ENCODE data around the gene TTC9B.
A peak's percentile ranks its signal among the peaks of the same experiment; 100 is the strongest.

Gene TTC9B

DNA sequence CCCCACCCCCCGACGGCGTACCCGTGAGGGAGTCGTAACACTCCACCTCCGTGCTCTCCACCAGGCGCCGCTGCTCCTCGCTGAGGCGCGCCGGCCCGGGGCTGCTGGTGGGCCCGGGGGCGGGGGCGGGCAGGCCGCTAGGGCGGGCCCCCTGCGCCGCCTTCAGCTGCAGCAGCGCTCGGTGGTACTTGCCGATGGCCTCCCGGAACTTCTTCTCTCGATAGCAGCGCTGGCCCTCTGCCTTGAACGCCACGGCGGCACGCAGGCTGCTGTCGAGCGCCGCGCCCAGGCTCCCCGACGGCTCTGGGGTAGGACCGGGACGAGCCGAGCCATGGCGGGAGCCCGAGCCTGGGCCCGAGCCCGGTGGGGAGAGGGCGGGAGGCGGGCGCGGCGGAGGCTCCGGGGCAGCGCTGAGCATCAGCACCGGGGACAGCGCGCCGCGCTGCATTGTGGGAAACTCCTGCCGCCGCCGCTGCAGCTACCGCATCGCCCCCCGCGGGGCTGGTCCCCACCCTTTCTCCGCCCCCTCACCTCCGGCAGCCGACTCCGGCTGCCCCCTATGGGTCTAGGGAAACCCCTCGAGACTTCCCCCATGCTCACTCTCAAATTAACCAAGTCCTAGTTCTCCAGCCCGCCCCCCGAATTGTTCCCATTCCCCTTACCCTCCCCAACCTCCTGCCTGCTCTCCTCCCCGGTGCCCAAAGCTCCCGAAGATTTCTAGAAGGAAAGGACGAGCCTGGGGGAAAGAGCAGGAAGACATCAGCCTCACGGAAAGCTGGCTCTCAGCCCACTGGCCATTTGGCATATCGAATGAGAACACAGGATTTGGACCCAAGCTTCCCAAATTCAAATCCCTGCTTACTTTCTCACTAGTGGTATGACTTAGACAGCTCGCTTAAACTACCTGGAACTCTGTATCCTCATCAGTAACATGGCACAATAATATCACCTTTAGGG, at the start of gene TTC9B:
Gene TTC9B, minus strand, starts transcription at position 451 of the 957 bp plus-strand sequence. Its CDS starts 3 bp downstream, at position 448.
- peak in 1 of 2 donors; percentile 17 for DNase-seq (ENCODE audit: low read depth in 1 of 2, low spot score in 1 of 2)

DNA sequence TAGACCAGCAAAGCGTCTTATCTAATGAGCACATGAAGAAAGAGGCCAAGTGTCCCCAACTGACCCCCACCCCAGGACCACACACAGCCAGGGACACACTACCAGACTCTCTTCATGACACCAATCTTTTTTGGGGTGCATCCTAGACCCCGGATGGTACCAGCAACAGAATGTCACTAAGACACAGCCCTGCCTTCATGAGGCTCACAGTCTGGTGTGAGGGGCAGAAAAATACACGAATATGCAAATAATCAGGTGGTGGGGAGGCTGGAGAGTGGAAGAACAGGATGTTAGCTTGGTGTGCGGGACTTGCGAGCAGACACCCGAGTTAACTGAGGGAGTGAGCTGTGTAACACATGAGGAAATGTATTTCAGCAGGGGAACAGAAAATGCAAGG, 49.4 kb upstream of the TTC9B start:
- DNase-seq (ENCODE audit: low read depth in 1 of 2, low spot score in 1 of 2), result no peak

DNA sequence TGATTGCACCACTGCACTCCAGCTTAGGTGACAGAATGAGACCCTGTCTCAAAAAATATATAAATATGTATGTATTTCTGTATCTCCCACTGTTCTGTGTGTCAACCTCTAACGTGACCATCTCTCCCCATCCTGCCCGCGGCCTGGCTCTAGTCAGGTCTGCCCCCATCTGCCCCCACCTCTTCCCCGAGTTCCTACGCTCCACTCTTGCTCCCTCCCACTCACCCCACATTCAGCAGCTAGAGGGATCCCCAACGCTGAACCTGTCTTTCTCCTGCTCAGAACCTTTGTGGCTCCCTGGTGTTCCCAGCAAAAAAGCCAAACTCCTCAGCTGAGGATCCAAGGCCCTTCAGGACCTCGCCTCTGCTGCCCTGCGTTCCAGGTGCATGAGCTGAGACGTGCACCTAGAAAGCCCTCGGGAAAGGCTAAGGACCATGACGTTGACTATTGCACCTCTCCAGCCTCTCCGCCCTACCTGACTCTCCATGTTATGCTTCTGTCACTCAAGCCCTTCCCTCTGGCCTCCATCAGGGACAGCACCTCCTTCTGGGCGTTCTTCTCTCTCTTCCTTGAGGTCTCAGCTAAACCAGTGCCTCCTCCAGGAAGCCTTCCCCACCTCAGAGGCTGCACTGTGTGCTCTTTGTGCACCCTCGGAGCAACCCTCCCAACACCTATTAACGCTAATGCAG, 48.9 kb upstream of the TTC9B start:
- no peak for DNase-seq (ENCODE audit: low read depth in 1 of 2, low spot score in 1 of 2)

DNA sequence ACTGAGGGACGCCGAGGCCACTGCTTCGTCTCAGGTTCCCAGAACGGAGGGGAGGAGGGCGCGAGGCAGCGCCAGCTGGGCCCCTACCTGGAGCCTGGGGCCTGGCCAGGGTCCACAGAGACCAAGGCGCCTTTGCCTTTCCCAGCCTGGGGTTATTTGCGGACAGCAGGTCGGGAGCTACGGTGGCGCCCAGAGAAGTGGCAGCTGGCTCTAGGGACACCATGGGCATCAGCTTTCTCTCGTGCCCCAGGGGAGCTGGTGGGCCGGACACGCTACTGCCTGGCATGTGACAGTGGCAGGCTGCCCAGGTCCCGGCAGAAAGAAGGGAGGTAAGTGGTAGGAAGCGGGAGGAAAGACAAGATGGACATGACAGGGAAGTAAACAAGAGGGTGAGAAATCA, 47.9 kb upstream of the TTC9B start:
- DNase-seq (ENCODE audit: low read depth in 1 of 2, low spot score in 1 of 2), result no peak

DNA sequence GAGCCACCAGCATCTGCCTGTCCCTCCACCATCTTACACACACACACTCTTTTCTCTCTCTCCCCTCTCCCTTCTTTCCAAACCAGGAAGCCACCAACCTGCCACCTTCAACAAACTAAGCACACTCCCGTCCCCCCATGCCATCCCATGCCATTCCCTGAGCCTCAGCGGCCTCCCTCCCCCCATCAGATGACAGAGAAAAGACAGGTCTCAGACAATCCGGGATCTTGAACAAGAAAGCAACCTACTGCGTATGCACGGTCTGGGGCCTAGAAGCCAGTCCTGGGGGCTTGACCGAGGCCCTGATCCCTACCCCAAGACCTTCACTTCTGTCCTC, 47.5 kb upstream of the TTC9B start:
- DNase-seq (ENCODE audit: low read depth in 1 of 2, low spot score in 1 of 2), result no peak

DNA sequence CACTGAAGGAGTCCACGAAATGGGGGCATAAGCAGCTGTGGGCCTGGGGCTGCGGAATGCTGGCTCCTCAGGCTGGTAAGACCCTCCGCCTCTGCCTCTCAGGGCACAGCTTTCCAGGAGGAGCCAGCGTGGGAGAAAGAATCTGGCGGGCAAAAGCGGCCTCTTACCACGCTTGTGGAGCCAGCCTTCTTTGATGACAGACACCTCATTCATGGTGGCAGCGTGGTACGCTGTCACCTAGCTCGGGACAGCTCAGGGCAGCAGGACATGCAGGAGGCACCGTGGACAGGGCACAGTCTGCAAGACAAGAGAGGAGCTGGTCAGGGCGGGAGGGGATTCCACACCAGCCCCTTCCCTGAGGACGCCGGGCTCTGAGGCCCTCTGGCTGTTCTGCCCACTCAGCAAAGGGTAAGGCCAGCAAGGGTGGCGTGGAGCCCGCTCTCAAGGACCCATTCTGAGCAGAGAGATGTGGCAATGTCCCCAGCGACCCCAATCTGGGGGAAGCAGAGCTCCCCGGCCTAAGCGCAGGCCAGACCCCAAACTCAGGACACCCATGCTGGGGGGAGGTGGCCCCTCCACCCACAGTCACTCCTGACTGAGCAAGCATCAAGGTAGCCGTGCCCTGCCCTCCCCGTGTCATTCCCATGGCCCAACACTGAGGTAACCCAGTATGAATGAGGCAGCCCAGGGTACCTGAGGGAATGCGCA, 47.0 kb upstream of the TTC9B start:
- DNase-seq (ENCODE audit: low read depth in 1 of 2, low spot score in 1 of 2), result no peak

DNA sequence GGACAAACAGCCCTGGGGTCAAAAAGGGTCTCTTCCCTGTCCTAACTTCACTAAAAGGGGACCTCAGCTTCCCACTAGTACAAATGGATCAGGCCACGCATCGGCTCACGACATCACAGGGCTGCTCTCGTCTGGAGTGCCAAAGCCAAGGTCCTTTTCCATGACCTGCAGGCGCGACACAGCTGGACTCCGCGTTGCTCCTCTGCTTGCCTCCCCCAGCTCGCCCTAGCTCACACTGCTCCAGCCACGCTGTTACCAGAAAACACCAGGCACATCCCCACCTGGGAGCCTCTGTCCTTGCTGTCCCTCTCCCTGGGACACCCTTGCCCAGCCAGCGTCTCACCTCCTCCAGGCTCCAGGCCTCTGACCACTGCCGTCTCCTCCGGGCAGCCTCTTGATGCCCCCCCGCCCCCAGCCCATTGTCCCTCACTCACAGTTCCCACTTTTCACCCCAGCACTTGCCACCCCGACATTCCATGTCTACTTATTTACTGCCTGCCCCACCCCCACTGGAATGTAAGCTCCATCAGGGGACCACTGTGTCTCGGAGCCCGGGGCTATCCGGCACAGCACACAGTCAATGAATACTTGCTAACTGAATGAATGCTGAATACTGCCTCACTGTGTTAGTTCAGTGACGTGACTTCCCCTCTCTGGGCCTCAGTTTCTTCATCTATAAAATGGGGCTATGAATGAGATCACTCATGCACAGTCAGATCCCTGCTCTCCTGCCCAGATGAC, 46.3 kb upstream of the TTC9B start:
- no peak for DNase-seq (ENCODE audit: low read depth in 1 of 2, low spot score in 1 of 2)

DNA sequence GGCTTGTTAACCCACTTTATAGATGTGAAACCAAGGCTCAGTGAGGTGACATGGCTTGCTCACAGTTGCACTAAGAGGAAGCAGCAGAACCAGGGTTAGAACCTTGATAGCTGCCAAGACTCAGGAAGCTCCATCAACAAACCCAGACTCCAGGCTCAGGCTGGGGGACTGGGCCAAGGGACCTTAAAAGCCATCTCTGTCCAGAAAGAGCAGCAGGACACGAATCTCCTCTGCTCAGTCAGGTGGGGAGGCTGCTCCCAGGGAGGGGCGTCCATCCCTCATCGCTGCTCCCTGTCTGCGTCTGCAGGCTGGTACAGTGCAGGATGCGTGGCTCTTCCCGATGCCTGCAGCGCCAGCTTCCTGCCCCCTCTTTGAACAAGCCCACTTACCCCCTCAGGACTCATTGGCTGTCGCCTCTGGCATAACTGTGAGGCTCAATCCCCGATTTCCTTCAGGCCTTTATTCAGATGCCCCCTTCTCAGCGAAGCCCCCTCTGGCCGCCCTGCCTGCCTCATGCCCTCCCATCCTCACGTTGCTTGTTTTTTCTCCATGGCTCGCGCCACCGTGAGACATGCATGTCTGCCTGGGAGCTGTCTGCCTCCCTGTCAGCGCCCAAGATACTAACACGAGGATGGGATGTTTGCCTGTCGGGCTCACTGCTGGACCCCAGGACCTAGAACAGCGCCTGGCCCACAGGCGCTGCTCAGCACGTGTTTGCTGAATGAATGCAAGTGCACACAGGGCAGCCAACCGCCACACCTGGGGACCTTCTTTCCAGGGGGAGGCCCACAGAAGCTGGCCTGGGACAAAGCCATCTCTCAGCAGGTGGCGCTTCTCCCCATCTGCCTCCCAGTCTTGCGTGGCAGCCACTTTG, 45.5 kb upstream of the TTC9B start:
- no peak for DNase-seq (ENCODE audit: low read depth in 1 of 2, low spot score in 1 of 2)

DNA sequence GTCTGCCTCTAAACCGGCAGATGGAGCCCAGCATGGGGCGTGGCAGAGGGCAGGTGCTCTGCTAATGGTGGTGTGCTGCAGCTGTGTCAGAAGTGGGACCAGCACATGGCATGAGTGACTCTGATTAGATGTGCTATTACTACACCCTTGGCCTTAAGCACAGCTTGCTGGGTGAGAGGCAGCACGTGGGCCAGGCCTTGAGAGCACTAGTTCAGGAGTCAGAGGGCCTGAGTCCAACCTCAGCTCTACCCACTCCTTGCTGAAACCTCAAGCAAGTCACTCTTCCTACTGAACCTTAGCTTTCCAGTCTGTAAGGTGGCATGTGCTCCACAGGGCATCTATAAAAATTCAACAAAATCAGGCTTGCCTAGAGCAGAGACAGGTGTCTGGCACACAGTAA, 44.2 kb upstream of the TTC9B start:
- no peak for DNase-seq (ENCODE audit: low read depth in 1 of 2, low spot score in 1 of 2)

DNA sequence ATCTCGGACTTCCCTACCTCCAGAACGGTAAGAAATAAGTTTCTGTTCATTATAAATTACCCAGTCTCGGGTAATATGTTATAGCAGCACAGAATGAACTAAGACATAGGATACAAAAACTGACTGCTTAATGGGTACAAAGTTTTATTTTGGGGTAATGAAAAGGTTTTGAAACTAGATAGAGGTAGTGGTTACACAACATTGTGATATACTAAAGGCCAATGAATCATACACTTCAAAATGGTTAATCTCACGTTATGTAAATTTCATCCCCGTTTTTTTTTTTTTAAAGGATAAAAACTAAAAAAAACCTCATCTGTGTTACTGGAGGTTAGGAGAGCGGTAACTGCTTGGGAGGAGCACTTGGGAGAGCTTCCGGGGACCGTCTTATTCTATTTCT, 43.4 kb upstream of the TTC9B start:
- DNase-seq (ENCODE audit: low read depth in 1 of 2, low spot score in 1 of 2), result no peak

DNA sequence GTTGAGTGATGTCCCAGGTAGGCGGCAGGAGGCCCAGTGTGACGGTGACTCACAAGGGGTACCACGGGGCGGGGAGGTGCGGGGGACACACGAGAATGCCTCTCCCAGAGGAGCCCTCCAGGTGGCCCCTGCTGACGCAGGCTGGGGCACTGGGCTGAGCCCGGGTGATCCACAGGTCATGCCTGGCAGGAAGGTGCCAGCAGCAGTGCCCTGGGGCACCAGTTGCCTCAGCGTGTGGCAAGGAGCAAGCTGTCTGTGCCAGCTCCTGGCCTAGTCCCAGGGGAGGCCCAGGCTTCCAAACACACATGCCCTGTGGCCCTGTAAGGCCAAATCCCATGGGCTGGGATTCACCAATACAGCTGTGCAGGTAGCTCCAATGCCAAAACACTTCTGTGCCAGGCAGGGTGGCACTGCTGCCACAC, 38.9 kb upstream of the TTC9B start:
- DNase-seq (ENCODE audit: low read depth in 1 of 2, low spot score in 1 of 2), result no peak

DNA sequence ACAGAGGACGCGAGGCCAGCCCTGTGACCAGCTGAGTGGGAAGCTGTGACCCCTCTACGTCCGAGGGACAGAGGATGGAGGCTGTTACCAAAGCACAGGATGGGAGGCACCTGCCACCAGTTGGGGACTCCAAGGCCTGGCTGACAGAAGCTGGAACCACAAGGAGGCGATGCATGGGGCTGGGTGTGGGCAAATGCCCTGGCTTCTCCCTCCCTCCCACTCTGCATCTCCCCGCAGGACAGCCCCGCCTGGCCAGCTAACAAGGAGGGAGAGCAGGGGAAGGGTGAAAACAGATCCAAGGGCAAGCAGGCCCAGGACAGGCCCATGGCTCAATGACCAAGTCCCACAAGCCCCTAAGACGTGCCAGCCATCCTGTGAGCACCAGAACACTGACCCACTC, 38.3 kb upstream of the TTC9B start:
- DNase-seq (ENCODE audit: low read depth in 1 of 2, low spot score in 1 of 2), result no peak

DNA sequence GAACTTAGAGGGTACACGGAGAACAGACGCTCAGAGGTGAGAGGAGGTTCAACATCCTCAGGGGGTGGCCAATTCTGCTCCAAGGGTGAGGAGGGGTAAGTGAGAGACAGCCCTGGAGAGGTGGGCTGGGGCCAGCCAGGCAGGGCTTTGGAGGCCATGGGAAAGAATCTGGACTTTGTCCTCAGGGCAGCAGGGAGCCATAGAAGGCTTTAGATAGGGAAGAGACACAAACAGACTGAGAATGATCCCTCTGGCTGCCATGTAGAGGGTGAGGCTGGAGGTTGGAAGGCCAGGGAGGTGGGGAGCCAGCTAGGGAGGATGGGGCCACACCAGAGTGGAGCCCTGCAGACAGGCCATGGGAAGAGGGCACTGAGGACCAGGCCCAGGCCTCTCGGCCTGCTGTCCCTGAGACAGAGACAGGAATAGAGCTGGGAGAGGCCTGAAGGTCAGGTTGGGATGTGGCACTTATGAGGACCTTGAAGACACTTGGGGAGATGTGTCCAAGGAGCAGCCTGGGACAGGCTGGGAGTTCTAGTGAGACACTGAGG, 37.5 kb upstream of the TTC9B start:
- no peak for DNase-seq (ENCODE audit: low read depth in 1 of 2, low spot score in 1 of 2)

DNA sequence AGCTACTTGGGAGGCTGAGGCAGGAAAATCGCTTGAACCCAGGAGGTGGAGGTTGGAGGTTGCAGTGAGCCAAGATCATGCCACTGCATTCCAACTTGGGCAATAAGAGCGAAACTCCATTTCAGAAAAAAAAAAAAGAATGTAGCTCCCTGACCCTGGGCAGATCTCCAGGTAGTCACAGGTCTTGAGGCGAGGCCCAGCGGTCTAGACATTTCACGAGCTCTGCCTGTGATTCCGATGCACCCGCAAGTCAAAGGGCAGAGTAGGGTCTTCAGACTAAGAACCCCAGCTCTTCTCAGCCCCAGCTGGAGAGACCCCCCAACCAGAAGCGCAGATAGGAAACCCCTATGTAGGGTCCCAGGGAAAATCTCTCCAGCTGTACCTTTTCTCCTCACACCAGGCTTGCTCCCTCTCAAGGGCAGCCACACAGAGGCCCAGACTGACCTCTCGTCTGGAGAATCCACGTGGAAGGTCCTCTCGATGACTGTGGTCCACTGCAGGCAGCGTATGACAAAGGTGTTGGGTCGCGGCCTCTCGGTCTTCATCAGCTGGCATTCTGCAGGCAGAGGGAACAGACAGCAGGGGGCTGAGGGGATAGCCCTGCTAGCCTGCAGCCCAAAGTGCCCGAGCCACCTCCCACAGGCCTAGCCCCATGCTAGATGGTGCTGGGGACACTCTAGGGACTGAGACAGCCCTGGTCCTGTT, 36.7 kb upstream of the TTC9B start:
- DNase-seq (ENCODE audit: low read depth in 1 of 2, low spot score in 1 of 2), result no peak

DNA sequence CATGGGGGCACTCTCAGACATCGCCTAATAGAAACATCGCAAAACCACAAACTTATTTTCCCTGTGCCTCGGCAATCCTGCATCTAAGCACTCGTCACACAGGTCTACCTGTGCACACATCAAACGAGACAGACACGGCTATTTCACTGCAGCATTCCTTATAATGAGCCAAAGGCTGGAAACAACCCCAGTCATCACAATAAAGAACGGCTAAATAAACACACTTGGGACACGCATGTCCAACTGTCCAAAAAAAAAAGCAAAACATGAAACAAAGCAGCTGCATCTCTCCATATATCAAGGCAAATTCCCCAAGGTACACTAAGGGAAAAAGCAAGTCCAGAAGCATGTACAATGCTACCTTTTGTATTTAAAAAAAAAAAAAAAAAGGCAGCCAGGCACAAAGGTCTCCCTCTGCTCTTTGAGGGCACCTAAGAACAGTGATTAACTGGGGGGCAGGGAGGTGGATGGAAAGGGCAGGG, 35.5 kb upstream of the TTC9B start:
- no peak for DNase-seq (ENCODE audit: low read depth in 1 of 2, low spot score in 1 of 2)

DNA sequence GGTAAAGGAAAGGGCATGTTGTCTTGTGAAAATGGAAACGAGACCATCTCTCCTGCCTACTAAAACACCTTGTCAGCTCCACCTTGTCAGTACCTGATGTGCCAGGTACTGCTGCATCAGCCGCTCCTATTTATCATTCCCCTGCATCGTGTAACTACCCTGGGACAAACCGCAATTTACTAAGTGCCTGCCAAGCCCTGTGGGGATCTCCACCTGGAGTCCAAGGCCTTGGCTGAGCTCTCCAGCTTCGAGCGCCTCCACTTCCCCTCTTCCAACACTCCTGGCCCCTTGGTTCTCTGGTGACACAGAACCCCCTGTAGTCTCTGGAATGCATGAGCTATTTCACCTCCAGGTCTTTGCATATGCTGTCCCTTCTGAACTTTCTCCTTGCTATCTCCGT, 34.2 kb upstream of the TTC9B start:
- no peak for DNase-seq (ENCODE audit: low read depth in 1 of 2, low spot score in 1 of 2)

DNA sequence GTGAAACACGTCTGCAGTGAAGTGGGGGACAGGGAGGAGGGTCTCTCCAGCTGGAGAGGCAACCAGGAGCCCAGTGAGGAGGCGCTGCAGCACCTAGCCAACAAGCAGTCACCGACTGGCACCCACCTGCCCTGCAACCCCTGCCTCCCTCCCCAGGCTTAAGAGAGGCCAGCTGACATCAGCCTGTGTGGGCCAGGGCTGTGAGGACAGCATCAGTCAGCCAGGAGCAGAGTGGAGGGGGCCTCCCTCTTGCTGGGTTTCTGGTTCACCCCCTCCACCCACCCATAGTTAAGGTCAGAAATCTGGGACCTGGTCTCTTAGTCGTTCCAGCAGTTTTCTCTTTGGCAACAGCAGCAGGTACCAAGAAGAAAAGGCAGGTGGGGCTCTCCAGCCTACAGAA, 33.8 kb upstream of the TTC9B start:
- DNase-seq (ENCODE audit: low read depth in 1 of 2, low spot score in 1 of 2), result no peak

DNA sequence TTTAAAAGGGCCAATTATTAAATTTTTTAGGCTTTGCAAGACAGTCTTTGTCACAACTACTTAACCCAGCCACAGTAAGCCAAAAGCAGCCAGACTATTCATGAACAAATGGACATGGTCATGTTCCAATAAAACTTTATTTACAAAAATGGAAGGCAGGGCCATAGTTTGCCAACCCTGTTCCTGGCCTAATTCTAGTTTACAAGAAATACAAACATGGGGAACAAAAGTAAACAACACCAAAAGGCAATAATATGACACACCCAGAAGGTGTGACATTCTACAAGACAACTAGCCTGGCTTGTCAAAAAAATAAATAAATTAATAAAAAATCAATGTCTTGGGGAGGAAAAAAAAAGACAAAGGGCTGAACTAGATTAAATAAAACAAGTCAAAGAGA, 33.1 kb upstream of the TTC9B start:
- no peak for DNase-seq (ENCODE audit: low read depth in 1 of 2, low spot score in 1 of 2)

DNA sequence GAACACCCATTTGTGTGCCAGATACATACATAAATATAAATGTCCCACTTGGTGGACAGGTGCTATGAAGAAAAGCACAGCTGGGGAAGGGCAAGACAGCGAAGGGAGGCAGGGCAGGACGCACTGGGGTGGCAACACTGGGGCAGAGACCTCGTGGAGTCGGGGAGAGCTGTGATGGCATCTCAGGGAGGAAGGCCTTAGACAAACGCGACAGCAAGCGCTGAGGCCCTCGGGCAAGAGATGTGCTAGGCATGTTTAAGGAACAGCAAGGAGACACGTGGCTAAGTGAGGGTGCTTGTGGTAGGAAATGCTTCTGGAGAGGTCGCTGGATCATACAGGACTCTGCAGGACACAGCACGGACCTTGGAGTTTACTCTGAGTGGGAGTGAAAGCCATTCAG, 31.6 kb upstream of the TTC9B start:
- DNase-seq (ENCODE audit: low read depth in 1 of 2, low spot score in 1 of 2), result no peak

Data from activated T-helper 1 cell treated with anti-CD3 and anti-CD28 coated beads, Interleukin-2, amount 50 U/mL, for 16 hours (primary cell).